Measurements from ENCODE around the gene COL13A1. TPM values are rescaled to one million over a fixed set of nuclear protein-coding genes. Genes with fewer than 3 reads are reported as not detected.

COL13A1 gene
- total RNA-seq, 1 experiment from 2014 or later, result 5.9 TPM

DNA sequence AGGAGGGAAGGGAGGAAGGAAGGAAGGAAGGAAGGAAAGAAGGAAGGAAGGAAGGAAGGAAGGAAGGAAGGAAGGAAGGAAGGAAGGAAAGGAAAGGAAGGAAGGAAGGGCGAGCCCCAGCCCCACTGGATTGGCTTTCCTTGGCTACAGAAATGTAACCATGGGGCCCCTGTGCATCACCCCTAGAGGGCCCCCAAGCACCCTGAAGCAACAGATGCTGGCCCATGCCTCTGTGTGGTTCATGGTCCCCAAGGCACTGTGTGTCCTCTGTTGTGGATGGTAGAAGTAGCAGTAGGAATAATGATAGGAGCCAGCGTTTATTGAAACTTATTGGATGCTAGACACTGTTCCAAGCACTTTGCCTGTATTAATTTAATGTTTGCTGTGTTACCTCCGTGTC, 134.4 kb downstream of the COL13A1 start:
- Histone ChIP-seq H3K9me3 (ENCODE audit: control insufficient read depth in 1 of 2, insufficient read depth in 1 of 2, low read depth in 1 of 2, low read length in 2 of 2) (no peaks in the 10 kb centered on the region), H3K9me2 (ENCODE audit: insufficient read depth) (no peaks in the 10 kb centered on the region), H2AFZ (ENCODE audit: low read depth, low read length, poor library complexity, severe bottlenecking) (no peak overlapping the region), H3K27me3 (ENCODE audit: insufficient read depth, low read length) (no peaks in the 10 kb centered on the region), H3K4me1 (ENCODE audit: control insufficient read depth in 1 of 2, insufficient read depth in 2 of 2, low read length in 2 of 2) (no peaks in the 10 kb centered on the region), H4K20me1 (ENCODE audit: insufficient read depth) (no peaks in the 10 kb centered on the region), H3K36me3 (ENCODE audit: control insufficient read depth in 1 of 2, insufficient read depth in 2 of 2, low read length in 2 of 2) (no peaks in the 10 kb centered on the region), H3K4me2 (ENCODE audit: low read length) (no peak overlapping the region), H3K27ac (ENCODE audit: low read depth, low read length) (no peak overlapping the region), H3K9ac (ENCODE audit: low read length) (no peak overlapping the region), H3K79me2 (ENCODE audit: insufficient read depth, low read length) (no peaks in the 10 kb centered on the region), H3K4me3 (replicated peaks in 1 of 2; ENCODE audit: low read depth in 1 of 2, low read length in 2 of 2) (no peak overlapping the region)
- POLR2A ChIA-PET, result no interaction called here
- RAD21 ChIA-PET (ENCODE audit: low non-redundant PET in 1 of 2, low total read pairs in 2 of 2, uncharacterized antibody in 2 of 2, unreplicated experiment in 2 of 2), result no interaction called here
- intact Hi-C loops (cut with micrococcal nuclease), result no loop called here
- TF ChIP-seq RAD21 (IDR thresholded peaks at IDR 0.05; ENCODE audit: low read depth) (peak; percentile 40; the same call in 1 of the 2 replicates), SP1 (IDR thresholded peaks at IDR 0.05; ENCODE audit: low read depth) (no peak), JUND (IDR thresholded peaks at IDR 0.05) (no peak), SRF (IDR thresholded peaks at IDR 0.05; ENCODE audit: low read depth) (no peak), ZFX (IDR thresholded peaks at IDR 0.05) (no peak), POLR2AphosphoS5 (IDR thresholded peaks at IDR 0.05; ENCODE audit: low read depth, low read length) (no peak)
- TF ChIP-seq, protein P1, sequence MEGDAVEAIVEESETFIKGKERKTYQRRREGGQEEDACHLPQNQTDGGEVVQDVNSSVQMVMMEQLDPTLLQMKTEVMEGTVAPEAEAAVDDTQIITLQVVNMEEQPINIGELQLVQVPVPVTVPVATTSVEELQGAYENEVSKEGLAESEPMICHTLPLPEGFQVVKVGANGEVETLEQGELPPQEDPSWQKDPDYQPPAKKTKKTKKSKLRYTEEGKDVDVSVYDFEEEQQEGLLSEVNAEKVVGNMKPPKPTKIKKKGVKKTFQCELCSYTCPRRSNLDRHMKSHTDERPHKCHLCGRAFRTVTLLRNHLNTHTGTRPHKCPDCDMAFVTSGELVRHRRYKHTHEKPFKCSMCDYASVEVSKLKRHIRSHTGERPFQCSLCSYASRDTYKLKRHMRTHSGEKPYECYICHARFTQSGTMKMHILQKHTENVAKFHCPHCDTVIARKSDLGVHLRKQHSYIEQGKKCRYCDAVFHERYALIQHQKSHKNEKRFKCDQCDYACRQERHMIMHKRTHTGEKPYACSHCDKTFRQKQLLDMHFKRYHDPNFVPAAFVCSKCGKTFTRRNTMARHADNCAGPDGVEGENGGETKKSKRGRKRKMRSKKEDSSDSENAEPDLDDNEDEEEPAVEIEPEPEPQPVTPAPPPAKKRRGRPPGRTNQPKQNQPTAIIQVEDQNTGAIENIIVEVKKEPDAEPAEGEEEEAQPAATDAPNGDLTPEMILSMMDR (IDR thresholded peaks at IDR 0.05 in 2 of 3, conservative IDR thresholded peaks at IDR 0.05 in 1 of 3; ENCODE audit: borderline replicate concordance in 1 of 3, insufficient read depth in 1 of 3, low read depth in 2 of 3, low read length in 2 of 3), result peak; percentile 21 to 42 (median 26); a peak in 3 of 6 replicates
- TF ChIP-seq, protein P2, sequence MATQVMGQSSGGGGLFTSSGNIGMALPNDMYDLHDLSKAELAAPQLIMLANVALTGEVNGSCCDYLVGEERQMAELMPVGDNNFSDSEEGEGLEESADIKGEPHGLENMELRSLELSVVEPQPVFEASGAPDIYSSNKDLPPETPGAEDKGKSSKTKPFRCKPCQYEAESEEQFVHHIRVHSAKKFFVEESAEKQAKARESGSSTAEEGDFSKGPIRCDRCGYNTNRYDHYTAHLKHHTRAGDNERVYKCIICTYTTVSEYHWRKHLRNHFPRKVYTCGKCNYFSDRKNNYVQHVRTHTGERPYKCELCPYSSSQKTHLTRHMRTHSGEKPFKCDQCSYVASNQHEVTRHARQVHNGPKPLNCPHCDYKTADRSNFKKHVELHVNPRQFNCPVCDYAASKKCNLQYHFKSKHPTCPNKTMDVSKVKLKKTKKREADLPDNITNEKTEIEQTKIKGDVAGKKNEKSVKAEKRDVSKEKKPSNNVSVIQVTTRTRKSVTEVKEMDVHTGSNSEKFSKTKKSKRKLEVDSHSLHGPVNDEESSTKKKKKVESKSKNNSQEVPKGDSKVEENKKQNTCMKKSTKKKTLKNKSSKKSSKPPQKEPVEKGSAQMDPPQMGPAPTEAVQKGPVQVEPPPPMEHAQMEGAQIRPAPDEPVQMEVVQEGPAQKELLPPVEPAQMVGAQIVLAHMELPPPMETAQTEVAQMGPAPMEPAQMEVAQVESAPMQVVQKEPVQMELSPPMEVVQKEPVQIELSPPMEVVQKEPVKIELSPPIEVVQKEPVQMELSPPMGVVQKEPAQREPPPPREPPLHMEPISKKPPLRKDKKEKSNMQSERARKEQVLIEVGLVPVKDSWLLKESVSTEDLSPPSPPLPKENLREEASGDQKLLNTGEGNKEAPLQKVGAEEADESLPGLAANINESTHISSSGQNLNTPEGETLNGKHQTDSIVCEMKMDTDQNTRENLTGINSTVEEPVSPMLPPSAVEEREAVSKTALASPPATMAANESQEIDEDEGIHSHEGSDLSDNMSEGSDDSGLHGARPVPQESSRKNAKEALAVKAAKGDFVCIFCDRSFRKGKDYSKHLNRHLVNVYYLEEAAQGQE (IDR thresholded peaks at IDR 0.05; ENCODE audit: low read depth), result no peak
- BruUV-seq (replicated peaks), result no TSS peak
- CTCF ChIA-PET, result no interaction called here
- no peak for DNase-seq (ENCODE audit: low read depth, low spot score)
- ATAC-seq, result peak; percentile 84
